CD4-positive, alpha-beta T cell treated with Interleukin-21 for 1 hour (primary cell): ENCODE measurements around the gene CCL7.

Source experiments
- DNase-seq: peaks from one replicate; pipeline ENCODE4 v3.0.0-alpha.2; 2020

Gene CCL7

GRCh38 chr17:34291721-34292348 lies 21.8 kb downstream of the CCL7 start:
- no peak for DNase-seq

- DNase-seq, result no peak
Observed at GRCh38 chr17:34299027-34299426, 29.0 kb downstream of the CCL7 start.

GRCh38 chr17:34299956-34300577 lies 30.0 kb downstream of the CCL7 start:
- DNase-seq, result no peak

- DNase-seq, result no peak
Observed at GRCh38 chr17:34300652-34301370, 30.8 kb downstream of the CCL7 start.

GRCh38 chr17:34301986-34302385 lies 32.0 kb downstream of the CCL7 start:
- no peak for DNase-seq

GRCh38 chr17:34302636-34303035 lies 32.6 kb downstream of the CCL7 start:
- no peak for DNase-seq

GRCh38 chr17:34303606-34304005 lies 33.6 kb downstream of the CCL7 start:
- no peak for DNase-seq

- DNase-seq, result no peak
Observed at GRCh38 chr17:34305061-34305460, 35.0 kb downstream of the CCL7 start.

GRCh38 chr17:34305606-34306005 lies 35.6 kb downstream of the CCL7 start:
- DNase-seq, result no peak

- DNase-seq, result no peak
Observed at GRCh38 chr17:34306466-34306865, 36.4 kb downstream of the CCL7 start.

- no peak for DNase-seq
Observed at GRCh38 chr17:34307110-34307509, 37.1 kb downstream of the CCL7 start.

GRCh38 chr17:34308371-34308770 lies 38.4 kb downstream of the CCL7 start:
- DNase-seq, result no peak

GRCh38 chr17:34311291-34311690 lies 41.3 kb downstream of the CCL7 start:
- DNase-seq, result no peak

- DNase-seq, result no peak
Observed at GRCh38 chr17:34312080-34312479, 42.1 kb downstream of the CCL7 start.

GRCh38 chr17:34313164-34313563 lies 43.1 kb downstream of the CCL7 start:
- DNase-seq, result no peak

- no peak for DNase-seq
Observed at GRCh38 chr17:34314279-34314678, 44.3 kb downstream of the CCL7 start.

GRCh38 chr17:34318474-34318873 lies 48.5 kb downstream of the CCL7 start:
- DNase-seq, result no peak

- no peak for DNase-seq
Observed at GRCh38 chr17:34319039-34319483, 49.0 kb downstream of the CCL7 start, which contains the start of gene CCL8. Gene CCL8, plus strand, starts transcription at chr17:34319435. Its CDS starts 67 bp downstream, at chr17:34319502.
